HFFc6 (cell line): Measurements from ENCODE around the gene IRF1. TPM values are rescaled to one million over a fixed set of nuclear protein-coding genes. Genes with fewer than 3 reads are reported as not detected.

Experiments
- DNase-seq: peaks from one replicate; pipeline ENCODE4 v3.0.0-alpha.2; 2018
- H3K27ac Mint-ChIP-seq: 2 replicates; pipeline ENCODE4 v1.8.0; 2020; ENCODE audit warnings: mild to moderate bottlenecking, mixed read lengths
- H3K27me3 Mint-ChIP-seq: 2 replicates; pipeline ENCODE4 v1.8.0; 2021; ENCODE audit warnings: mild to moderate bottlenecking, moderate library complexity, mixed read lengths; ENCODE audit not compliant: insufficient read depth
- H3K36me3 Mint-ChIP-seq: 2 replicates; pipeline ENCODE4 v1.8.0; 2021; ENCODE audit warnings: low read depth, mixed read lengths
- H3K4me1 Mint-ChIP-seq: 2 replicates; pipeline ENCODE4 v1.8.0; 2020; ENCODE audit warnings: low read depth, mixed read lengths
- H3K4me3 Mint-ChIP-seq: 2 replicates; pipeline ENCODE4 v1.8.0; 2020; ENCODE audit warnings: mild to moderate bottlenecking, moderate library complexity, mixed read lengths
- H3K9me3 Mint-ChIP-seq: 2 replicates; pipeline ENCODE4 v1.8.0; 2020; ENCODE audit warnings: mild to moderate bottlenecking, mixed read lengths
- CTCF ChIP-seq: fragments of 200-600 bp; sonication (generic); IDR thresholded peaks from 2 replicates; pipeline ENCODE4 v1.5.0; 2021; ENCODE audit warnings: antibody characterized with exemption, mild to moderate bottlenecking
- total RNA-seq, 6 experiments: library from RNA; stranded (reverse); fragmentation: NEBNext Ultra II Directional; extraction: Animal tissue kit (Norgen Biotek cat#: 25700); gene quantifications; 2 replicates in 1 of 6; 3 replicates in 5 of 6; pipeline ENCODE4 v1.2.3, GENCODE V29; 2021

Gene IRF1
- total RNA-seq, 6 experiments from 2014 or later: 9.8 to 19.7 (median 17.3) TPM

GRCh38 chr5:132473019-132473531 is 17.5 kb downstream of the IRF1 start:
- Mint-ChIP-seq H3K4me3 (no peak overlapping the region), H3K27me3 (peaks cover 3% of the 10 kb centered on the region), H3K36me3 (no peaks in the 10 kb centered on the region), H3K27ac (no peak overlapping the region), H3K4me1 (peaks cover 25% of the 10 kb centered on the region), H3K9me3 (no peaks in the 10 kb centered on the region)
- TF ChIP-seq CTCF: no peak
- DNase-seq: no peak

GRCh38 chr5:132472431-132472830 is 18.1 kb downstream of the IRF1 start:
- peaks cover 25% of the 10 kb centered on the region for H3K4me1 Mint-ChIP-seq
- H3K27me3 Mint-ChIP-seq: peaks cover 3% of the 10 kb centered on the region
- H3K4me3 Mint-ChIP-seq: no peak overlapping the region
- no peak for TF ChIP-seq CTCF
- H3K36me3 Mint-ChIP-seq: no peaks in the 10 kb centered on the region
- DNase-seq: no peak
- H3K27ac Mint-ChIP-seq: no peak overlapping the region
- no peaks in the 10 kb centered on the region for H3K9me3 Mint-ChIP-seq

- H3K4me3 Mint-ChIP-seq: no peak overlapping the region
- TF ChIP-seq CTCF: no peak
- H3K27me3 Mint-ChIP-seq: peaks cover 3% of the 10 kb centered on the region
- H3K9me3 Mint-ChIP-seq: no peaks in the 10 kb centered on the region
- H3K36me3 Mint-ChIP-seq: no peaks in the 10 kb centered on the region
- no peak overlapping the region for H3K27ac Mint-ChIP-seq
- DNase-seq: no peak
- peaks cover 25% of the 10 kb centered on the region for H3K4me1 Mint-ChIP-seq
Measured at GRCh38 chr5:132471944-132472343, 18.6 kb downstream of the IRF1 start.

- H3K27me3 Mint-ChIP-seq: peaks cover 3% of the 10 kb centered on the region
- no peaks in the 10 kb centered on the region for H3K36me3 Mint-ChIP-seq
- H3K27ac Mint-ChIP-seq: no peak overlapping the region
- no peak for TF ChIP-seq CTCF
- DNase-seq: no peak
- no peaks in the 10 kb centered on the region for H3K9me3 Mint-ChIP-seq
- peaks cover 25% of the 10 kb centered on the region for H3K4me1 Mint-ChIP-seq
- no peak overlapping the region for H3K4me3 Mint-ChIP-seq
Measured at GRCh38 chr5:132471151-132471907, 19.2 kb downstream of the IRF1 start.

GRCh38 chr5:132470596-132470995 is 20.0 kb downstream of the IRF1 start:
- Mint-ChIP-seq H3K4me1 (peaks cover 30% of the 10 kb centered on the region), H3K36me3 (no peaks in the 10 kb centered on the region), H3K27me3 (peaks cover 3% of the 10 kb centered on the region), H3K4me3 (no peak overlapping the region), H3K27ac (no peak overlapping the region), H3K9me3 (no peaks in the 10 kb centered on the region)
- no peak for TF ChIP-seq CTCF
- DNase-seq: no peak
